ENCODE results near the gene CD3G. TPM values are rescaled to one million over a fixed set of nuclear protein-coding genes. Genes with fewer than 3 reads are reported as not detected.

Gene CD3G
- total RNA-seq, 1 donor from 2014 or later = not detected

DNA sequence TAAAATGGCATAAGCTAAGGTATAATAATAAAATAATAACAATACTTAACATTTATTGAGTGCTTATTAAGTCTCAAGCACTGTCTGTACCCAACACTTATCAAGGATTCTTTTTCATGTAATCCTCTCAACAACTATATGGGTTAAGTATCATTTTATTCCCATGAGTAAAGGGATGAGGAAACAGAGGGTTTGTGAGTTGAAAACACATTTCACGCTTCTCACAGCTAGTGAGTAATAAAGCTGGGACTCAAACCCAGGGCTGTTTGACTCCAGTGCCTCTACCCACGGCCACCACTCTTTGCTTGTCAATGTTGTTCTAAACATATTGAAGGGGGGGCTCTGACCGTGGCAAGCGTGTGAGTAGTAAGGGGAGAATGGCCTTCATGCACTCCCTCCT lies 30.9 kb upstream of the CD3G start:
- H3K4me3 ChIP-seq (ENCODE audit: low read depth, low read length) = no peak overlapping the region
- DNase-seq (ENCODE audit: low read depth) = no peak
- TF ChIP-seq, protein P1, sequence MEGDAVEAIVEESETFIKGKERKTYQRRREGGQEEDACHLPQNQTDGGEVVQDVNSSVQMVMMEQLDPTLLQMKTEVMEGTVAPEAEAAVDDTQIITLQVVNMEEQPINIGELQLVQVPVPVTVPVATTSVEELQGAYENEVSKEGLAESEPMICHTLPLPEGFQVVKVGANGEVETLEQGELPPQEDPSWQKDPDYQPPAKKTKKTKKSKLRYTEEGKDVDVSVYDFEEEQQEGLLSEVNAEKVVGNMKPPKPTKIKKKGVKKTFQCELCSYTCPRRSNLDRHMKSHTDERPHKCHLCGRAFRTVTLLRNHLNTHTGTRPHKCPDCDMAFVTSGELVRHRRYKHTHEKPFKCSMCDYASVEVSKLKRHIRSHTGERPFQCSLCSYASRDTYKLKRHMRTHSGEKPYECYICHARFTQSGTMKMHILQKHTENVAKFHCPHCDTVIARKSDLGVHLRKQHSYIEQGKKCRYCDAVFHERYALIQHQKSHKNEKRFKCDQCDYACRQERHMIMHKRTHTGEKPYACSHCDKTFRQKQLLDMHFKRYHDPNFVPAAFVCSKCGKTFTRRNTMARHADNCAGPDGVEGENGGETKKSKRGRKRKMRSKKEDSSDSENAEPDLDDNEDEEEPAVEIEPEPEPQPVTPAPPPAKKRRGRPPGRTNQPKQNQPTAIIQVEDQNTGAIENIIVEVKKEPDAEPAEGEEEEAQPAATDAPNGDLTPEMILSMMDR (conservative IDR thresholded peaks at IDR 0.05; ENCODE audit: low read depth, low read length) = no peak

DNA sequence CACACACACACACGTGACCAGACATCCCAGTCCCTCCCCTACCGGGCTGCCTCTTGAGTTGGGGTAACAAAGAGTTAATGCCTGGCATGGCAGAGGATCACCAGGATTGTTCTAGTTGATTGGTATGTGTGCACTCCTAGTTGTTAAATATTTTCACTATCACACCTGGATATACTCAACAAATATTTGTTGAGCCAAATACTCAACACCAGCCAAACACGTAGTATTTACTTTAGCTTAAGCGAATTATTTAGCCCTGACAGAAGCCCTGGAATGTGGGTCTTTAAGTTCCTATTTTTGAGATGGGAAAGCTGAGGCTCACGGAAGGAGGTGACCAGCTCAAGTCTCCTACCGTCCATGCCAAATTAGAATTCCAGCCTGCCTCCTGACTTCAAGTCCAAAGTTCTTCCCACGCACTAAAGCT lies 29.1 kb upstream of the CD3G start:
- no peak overlapping the region for H3K4me3 ChIP-seq (ENCODE audit: low read depth, low read length)
- TF ChIP-seq, protein P1 (conservative IDR thresholded peaks at IDR 0.05; ENCODE audit: low read depth, low read length) = no peak
- no peak for DNase-seq (ENCODE audit: low read depth)

DNA sequence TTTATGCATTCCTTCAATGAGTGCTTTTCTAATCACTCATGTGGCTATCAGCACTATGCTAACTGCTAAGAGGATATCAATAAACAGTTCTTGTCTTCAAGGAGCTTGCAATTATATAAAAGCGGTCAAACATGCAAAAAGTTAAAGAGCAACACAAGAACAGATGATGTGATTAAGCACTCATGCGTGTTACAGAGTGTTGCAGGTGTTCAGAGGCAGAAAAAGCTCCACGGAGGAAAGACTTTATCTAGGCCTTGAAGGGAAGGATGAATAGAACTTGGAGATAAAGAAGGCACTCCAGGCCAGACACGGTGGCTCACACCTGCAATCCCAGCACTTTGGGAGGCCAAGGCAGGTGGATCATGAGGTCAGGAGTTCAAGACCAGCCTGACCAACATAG lies 26.0 kb upstream of the CD3G start:
- H3K4me3 ChIP-seq (ENCODE audit: low read depth, low read length) = no peak overlapping the region
- TF ChIP-seq, protein P1 (conservative IDR thresholded peaks at IDR 0.05; ENCODE audit: low read depth, low read length) = no peak
- no peak for DNase-seq (ENCODE audit: low read depth)

DNA sequence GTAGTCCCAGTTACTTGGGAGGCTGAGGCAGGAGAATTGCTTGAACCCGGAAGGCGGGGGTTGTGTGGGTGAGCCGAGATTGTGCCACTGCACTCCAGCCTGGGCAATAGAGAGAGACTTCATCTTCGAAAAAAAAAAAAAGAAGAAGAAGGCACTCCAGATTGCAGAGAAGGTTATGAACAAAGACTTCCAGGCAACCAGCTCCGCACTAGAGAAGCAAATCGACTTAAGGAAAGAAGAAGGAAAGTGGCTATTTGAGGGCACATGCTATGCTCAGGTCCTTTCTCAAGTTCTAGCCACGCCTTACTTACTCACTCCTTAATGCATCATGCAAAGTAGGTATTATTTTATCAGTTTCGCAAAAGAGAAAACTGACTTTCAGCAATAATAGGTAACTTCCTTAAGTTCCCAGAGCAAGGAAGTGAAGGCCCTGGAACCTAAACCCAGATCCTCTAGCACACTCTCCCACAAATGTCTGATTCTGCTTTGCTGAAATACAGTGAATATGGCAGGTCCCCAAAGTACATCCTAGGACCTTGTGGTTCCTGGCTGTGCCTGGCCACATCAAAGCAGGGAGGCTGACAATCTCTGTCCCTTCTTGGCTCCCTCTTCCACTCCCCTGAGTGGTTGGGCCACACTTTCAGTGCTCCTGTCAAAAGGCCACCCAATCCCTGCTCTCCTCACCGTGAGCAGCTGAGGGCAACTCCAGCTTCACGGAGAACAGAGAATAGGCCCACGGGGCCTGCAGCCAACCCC lies 25.4 kb upstream of the CD3G start:
- no peak overlapping the region for H3K4me3 ChIP-seq (ENCODE audit: low read depth, low read length)
- DNase-seq (ENCODE audit: low read depth) = no peak
- TF ChIP-seq, protein P1 (conservative IDR thresholded peaks at IDR 0.05; ENCODE audit: low read depth, low read length) = no peak

DNA sequence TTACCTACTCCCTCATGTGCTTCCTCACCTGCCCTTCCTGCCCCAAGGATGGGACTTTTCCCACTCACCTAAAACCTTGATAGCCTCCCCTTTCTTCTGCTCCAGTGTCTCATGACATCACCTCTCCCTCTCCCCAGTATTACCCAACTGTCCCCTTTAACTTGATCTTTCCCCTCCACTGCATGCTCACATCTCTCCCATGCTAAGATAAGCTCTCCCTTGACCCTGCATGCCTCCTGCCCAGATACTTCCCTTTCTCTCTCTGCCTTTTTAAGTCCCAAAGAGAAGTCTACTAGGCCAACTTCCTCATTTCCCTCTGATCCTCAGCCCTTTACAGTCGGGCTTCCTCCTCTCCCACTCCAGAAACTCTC lies 24.8 kb upstream of the CD3G start:
- TF ChIP-seq, protein P1 (conservative IDR thresholded peaks at IDR 0.05; ENCODE audit: low read depth, low read length) = no peak
- no peak overlapping the region for H3K4me3 ChIP-seq (ENCODE audit: low read depth, low read length)
- DNase-seq (ENCODE audit: low read depth) = no peak

DNA sequence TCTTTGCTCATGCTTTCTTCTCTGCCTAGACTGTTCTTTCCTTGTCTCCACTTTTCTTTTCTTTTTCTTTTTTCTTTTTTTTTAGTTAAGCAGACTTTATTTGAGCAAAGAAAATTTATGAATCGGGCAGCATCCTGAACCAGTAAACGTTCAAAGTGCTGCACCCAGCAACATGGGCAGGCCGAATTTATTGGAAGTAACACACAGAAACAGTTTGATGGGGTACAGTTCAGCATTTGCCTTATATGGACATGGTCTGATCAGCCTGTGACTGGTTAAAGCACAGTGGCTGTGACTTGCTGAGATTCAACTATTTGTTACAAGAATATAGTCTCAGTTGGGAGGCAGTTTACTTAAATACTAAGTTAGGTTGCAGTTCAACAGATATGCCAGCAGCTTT lies 23.6 kb upstream of the CD3G start:
- no peak for DNase-seq (ENCODE audit: low read depth)
- TF ChIP-seq, protein P1 (conservative IDR thresholded peaks at IDR 0.05; ENCODE audit: low read depth, low read length) = no peak
- H3K4me3 ChIP-seq (ENCODE audit: low read depth, low read length) = no peak overlapping the region
